Measurements from ENCODE around the gene CRK.
"Not testable (repeated sequence)": the region's sequence is repeated elsewhere in the genome, so short reads cannot be mapped to it uniquely, and the experiment has no call there.

Gene CRK

DNA sequence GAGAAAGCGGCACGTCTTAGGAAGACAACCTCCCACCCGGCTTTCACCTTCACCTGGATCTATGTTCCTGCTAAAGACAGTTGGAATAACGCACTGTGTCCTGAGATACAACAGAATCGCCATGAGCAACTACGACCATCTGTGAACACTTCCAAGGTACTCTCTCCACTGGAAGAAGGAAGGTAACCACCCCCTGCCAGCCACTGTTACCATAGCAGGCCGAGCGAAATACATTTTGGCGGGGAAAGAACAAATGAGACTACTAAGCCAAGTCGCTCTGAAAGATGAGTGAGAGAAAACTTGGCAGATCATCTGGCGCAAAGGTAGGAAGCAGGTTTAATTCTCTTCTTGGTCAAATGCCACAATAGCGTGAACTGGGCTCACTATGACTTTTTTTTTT, 9.8 kb downstream of the CRK start:
- no peaks in the 10 kb centered on the region for H3K27me3 ChIP-seq (ENCODE audit: insufficient read depth, poor library complexity, severe bottlenecking)
- TF ChIP-seq GABPA (IDR thresholded peaks at IDR 0.05; ENCODE audit: low read depth) (no peak), REST (IDR thresholded peaks at IDR 0.05; ENCODE audit: insufficient replicate concordance, low read depth) (no peak), SPI1 (IDR thresholded peaks at IDR 0.05; ENCODE audit: borderline replicate concordance, low read depth) (no peak), POLR2AphosphoS5 (IDR thresholded peaks at IDR 0.05; ENCODE audit: low read depth) (no peak)
- TF ChIP-seq, protein P1, sequence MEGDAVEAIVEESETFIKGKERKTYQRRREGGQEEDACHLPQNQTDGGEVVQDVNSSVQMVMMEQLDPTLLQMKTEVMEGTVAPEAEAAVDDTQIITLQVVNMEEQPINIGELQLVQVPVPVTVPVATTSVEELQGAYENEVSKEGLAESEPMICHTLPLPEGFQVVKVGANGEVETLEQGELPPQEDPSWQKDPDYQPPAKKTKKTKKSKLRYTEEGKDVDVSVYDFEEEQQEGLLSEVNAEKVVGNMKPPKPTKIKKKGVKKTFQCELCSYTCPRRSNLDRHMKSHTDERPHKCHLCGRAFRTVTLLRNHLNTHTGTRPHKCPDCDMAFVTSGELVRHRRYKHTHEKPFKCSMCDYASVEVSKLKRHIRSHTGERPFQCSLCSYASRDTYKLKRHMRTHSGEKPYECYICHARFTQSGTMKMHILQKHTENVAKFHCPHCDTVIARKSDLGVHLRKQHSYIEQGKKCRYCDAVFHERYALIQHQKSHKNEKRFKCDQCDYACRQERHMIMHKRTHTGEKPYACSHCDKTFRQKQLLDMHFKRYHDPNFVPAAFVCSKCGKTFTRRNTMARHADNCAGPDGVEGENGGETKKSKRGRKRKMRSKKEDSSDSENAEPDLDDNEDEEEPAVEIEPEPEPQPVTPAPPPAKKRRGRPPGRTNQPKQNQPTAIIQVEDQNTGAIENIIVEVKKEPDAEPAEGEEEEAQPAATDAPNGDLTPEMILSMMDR (IDR thresholded peaks at IDR 0.05; ENCODE audit: insufficient read depth, low read length): no peak
- no peak for DNase-seq (ENCODE audit: low read depth in 1 of 2, low spot score in 1 of 2)
- H3K27ac ChIP-seq (replicated peaks): no peak overlapping the region
- no peak overlapping the region for H3K4me3 ChIP-seq (replicated peaks; ENCODE audit: insufficient read depth, low read length)

DNA sequence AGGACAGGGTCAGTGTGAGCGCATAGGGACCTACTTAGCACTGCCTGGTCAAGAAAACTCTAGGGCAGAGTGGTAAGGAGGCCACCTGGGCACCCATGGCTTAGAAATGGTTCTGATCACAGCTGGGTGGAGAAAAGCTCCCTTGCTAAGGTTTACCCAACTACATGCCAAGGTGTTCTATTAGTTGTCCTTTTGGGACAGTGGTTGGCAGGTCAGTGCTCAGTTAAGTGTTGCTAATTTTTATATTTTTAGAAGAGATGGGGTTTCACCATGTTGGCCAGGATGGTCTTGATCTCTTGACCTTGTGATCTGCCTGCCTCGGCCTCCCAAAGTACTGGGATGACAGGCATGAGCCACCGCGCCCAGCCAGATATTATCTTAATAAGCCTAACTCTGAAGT, 10.3 kb downstream of the CRK start:
- H3K27ac ChIP-seq (replicated peaks); DNase-seq (ENCODE audit: low read depth in 1 of 2, low spot score in 1 of 2); H3K4me3 ChIP-seq (replicated peaks; ENCODE audit: insufficient read depth, low read length); H3K27me3 ChIP-seq (ENCODE audit: insufficient read depth, poor library complexity, severe bottlenecking): not testable (repeated sequence)

GRCh38 chr17:1442721-1443120, 13.3 kb downstream of the CRK start:
- not testable (repeated sequence) for H3K4me3 ChIP-seq (replicated peaks; ENCODE audit: insufficient read depth, low read length); H3K27ac ChIP-seq (replicated peaks); DNase-seq (ENCODE audit: low read depth in 1 of 2, low spot score in 1 of 2); H3K27me3 ChIP-seq (ENCODE audit: insufficient read depth, poor library complexity, severe bottlenecking)

DNA sequence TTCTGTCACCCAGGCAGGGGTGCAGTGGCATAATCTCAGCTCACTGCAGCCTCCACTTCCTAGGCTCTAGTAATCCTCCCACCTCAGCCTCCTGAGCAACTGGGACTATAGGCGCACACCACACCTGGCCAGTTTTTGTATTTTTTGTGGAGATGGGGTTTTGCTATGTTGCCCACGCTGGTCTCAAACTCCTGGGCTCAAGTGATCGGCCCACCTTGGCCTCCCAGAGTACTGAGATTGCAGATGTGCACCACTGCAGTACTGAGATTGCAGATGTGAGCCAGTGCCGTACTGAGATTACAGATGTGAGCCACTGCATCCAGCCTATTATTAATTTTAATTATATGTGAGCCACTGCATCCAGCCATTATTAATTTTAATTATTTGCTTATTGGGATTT, 13.8 kb downstream of the CRK start:
- Histone ChIP-seq H3K27ac (replicated peaks) (no peak overlapping the region), H3K27me3 (ENCODE audit: insufficient read depth, poor library complexity, severe bottlenecking) (no peaks in the 10 kb centered on the region), H3K4me3 (replicated peaks; ENCODE audit: insufficient read depth, low read length) (no peak overlapping the region)
- DNase-seq (ENCODE audit: low read depth in 1 of 2, low spot score in 1 of 2): no peak
- no peak for TF ChIP-seq POLR2AphosphoS5 (IDR thresholded peaks at IDR 0.05; ENCODE audit: low read depth)
- TF ChIP-seq, protein P1 (IDR thresholded peaks at IDR 0.05; ENCODE audit: insufficient read depth, low read length): no peak
- TF ChIP-seq REST (IDR thresholded peaks at IDR 0.05; ENCODE audit: insufficient replicate concordance, low read depth): no peak
- TF ChIP-seq GABPA (IDR thresholded peaks at IDR 0.05; ENCODE audit: low read depth): no peak
- no peak for TF ChIP-seq SPI1 (IDR thresholded peaks at IDR 0.05; ENCODE audit: borderline replicate concordance, low read depth)

DNA sequence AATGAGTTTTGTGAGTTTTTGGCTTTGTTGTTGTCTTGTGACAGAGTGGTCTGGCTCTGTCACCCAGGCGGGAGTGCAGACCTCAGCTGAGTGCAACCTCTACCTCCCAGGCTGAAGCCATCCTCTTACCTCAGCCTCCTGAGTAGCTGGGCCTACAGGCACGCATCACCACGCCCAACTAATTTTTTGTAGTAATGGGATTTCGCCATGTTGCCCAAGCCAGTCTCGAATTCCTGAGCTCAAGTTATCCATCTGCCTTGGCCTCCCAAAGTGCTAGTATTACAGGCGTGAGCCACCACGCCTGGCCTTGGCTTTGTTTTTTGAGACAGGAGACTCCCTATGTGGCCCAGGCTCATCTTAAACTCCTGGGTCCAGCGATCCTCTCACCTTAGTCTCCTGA, 15.1 kb downstream of the CRK start:
- Histone ChIP-seq H3K27me3 (ENCODE audit: insufficient read depth, poor library complexity, severe bottlenecking) (no peaks in the 10 kb centered on the region), H3K27ac (replicated peaks) (no peak overlapping the region), H3K4me3 (replicated peaks; ENCODE audit: insufficient read depth, low read length) (no peak overlapping the region)
- no peak for DNase-seq (ENCODE audit: low read depth in 1 of 2, low spot score in 1 of 2)
- TF ChIP-seq, protein P1 (IDR thresholded peaks at IDR 0.05; ENCODE audit: insufficient read depth, low read length): no peak
- TF ChIP-seq SPI1 (IDR thresholded peaks at IDR 0.05; ENCODE audit: borderline replicate concordance, low read depth) (no peak), GABPA (IDR thresholded peaks at IDR 0.05; ENCODE audit: low read depth) (no peak), POLR2AphosphoS5 (IDR thresholded peaks at IDR 0.05; ENCODE audit: low read depth) (no peak), REST (IDR thresholded peaks at IDR 0.05; ENCODE audit: insufficient replicate concordance, low read depth) (no peak)

Measured in HL-60 (cell line).